HL-60 (cell line): Measurements from ENCODE around the gene ETV3.

Experiments
- CTCF ChIP-seq: IDR thresholded peaks from one replicate; pipeline ENCODE4 v1.5.1; 2011; ENCODE audit warnings: low read length, control low read depth, inconsistent platforms; ENCODE audit not compliant: insufficient read depth
- GABPA ChIP-seq: IDR thresholded peaks from 2 replicates; pipeline ENCODE4 v1.6.1; 2012; ENCODE audit warnings: low read depth
- POLR2AphosphoS5 ChIP-seq: IDR thresholded peaks from 2 replicates; pipeline ENCODE4 v1.6.1; 2012; ENCODE audit warnings: low read depth
- SPI1 ChIP-seq: IDR thresholded peaks from 2 replicates; pipeline ENCODE4 v1.6.1; 2012; ENCODE audit warnings: low read depth, mild to moderate bottlenecking, borderline replicate concordance
- TF ChIP-seq, protein P1 (sequence below): IDR thresholded peaks from 2 replicates; pipeline ENCODE4 v1.6.1; 2012; ENCODE audit warnings: low read depth; ENCODE audit not compliant: insufficient replicate concordance

DNA sequence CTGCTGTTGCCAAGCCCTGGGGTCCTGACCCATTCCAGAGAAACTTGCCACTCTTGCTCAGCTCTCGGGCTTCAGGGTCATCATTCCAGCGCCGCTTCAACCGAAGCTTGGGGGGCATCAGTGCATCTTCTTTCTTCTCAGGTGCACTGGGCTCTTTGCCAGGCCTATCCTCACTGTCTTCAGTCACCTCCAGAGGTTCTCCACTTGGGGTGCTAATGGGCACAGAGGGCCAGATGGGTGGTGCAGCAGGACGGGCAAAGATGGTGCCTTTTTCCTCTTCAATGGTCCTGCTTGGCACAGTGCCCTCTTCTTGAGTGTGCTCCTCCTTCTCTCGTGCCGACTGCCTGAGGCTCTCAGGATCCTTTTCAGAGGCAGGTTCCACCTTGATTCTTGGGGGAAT lies 13.3 kb downstream of the ETV3 start:
- TF ChIP-seq CTCF (no peak), POLR2AphosphoS5 (no peak), SPI1 (no peak), GABPA (no peak)
- TF ChIP-seq, protein P1, sequence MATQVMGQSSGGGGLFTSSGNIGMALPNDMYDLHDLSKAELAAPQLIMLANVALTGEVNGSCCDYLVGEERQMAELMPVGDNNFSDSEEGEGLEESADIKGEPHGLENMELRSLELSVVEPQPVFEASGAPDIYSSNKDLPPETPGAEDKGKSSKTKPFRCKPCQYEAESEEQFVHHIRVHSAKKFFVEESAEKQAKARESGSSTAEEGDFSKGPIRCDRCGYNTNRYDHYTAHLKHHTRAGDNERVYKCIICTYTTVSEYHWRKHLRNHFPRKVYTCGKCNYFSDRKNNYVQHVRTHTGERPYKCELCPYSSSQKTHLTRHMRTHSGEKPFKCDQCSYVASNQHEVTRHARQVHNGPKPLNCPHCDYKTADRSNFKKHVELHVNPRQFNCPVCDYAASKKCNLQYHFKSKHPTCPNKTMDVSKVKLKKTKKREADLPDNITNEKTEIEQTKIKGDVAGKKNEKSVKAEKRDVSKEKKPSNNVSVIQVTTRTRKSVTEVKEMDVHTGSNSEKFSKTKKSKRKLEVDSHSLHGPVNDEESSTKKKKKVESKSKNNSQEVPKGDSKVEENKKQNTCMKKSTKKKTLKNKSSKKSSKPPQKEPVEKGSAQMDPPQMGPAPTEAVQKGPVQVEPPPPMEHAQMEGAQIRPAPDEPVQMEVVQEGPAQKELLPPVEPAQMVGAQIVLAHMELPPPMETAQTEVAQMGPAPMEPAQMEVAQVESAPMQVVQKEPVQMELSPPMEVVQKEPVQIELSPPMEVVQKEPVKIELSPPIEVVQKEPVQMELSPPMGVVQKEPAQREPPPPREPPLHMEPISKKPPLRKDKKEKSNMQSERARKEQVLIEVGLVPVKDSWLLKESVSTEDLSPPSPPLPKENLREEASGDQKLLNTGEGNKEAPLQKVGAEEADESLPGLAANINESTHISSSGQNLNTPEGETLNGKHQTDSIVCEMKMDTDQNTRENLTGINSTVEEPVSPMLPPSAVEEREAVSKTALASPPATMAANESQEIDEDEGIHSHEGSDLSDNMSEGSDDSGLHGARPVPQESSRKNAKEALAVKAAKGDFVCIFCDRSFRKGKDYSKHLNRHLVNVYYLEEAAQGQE, result no peak
